Measurements from ENCODE around the gene YJEFN3.

GRCh38 chr19:19506592-19506991 lies 22.1 kb upstream of the YJEFN3 start:
- TF ChIP-seq, protein P1, sequence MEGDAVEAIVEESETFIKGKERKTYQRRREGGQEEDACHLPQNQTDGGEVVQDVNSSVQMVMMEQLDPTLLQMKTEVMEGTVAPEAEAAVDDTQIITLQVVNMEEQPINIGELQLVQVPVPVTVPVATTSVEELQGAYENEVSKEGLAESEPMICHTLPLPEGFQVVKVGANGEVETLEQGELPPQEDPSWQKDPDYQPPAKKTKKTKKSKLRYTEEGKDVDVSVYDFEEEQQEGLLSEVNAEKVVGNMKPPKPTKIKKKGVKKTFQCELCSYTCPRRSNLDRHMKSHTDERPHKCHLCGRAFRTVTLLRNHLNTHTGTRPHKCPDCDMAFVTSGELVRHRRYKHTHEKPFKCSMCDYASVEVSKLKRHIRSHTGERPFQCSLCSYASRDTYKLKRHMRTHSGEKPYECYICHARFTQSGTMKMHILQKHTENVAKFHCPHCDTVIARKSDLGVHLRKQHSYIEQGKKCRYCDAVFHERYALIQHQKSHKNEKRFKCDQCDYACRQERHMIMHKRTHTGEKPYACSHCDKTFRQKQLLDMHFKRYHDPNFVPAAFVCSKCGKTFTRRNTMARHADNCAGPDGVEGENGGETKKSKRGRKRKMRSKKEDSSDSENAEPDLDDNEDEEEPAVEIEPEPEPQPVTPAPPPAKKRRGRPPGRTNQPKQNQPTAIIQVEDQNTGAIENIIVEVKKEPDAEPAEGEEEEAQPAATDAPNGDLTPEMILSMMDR (IDR thresholded peaks at IDR 0.05; ENCODE audit: low read depth, low read length), result no peak
- TF ChIP-seq EZH2phosphoT487 (IDR thresholded peaks at IDR 0.05; ENCODE audit: low read depth), result no peak
